LNCaP clone FGC (cell line): ENCODE results near the gene SUPT5H.

ENCODE experiments used
- DNase-seq: peaks from one replicate; pipeline ENCODE4 v3.0.0-alpha.2; 2011; ENCODE audit warnings: low read depth
- H3K4me3 ChIP-seq: 2 replicates; pipeline ENCODE4 v1.5.1; 2011; ENCODE audit warnings: mild to moderate bottlenecking, low read depth, low read length, control low read depth
- TF ChIP-seq, protein P1 (sequence below): IDR thresholded peaks from 2 replicates; pipeline ENCODE4 v1.5.1; 2012; ENCODE audit warnings: mild to moderate bottlenecking; ENCODE audit not compliant: control insufficient read depth, insufficient read depth; ENCODE audit errors: extremely low read depth

SUPT5H gene

DNA sequence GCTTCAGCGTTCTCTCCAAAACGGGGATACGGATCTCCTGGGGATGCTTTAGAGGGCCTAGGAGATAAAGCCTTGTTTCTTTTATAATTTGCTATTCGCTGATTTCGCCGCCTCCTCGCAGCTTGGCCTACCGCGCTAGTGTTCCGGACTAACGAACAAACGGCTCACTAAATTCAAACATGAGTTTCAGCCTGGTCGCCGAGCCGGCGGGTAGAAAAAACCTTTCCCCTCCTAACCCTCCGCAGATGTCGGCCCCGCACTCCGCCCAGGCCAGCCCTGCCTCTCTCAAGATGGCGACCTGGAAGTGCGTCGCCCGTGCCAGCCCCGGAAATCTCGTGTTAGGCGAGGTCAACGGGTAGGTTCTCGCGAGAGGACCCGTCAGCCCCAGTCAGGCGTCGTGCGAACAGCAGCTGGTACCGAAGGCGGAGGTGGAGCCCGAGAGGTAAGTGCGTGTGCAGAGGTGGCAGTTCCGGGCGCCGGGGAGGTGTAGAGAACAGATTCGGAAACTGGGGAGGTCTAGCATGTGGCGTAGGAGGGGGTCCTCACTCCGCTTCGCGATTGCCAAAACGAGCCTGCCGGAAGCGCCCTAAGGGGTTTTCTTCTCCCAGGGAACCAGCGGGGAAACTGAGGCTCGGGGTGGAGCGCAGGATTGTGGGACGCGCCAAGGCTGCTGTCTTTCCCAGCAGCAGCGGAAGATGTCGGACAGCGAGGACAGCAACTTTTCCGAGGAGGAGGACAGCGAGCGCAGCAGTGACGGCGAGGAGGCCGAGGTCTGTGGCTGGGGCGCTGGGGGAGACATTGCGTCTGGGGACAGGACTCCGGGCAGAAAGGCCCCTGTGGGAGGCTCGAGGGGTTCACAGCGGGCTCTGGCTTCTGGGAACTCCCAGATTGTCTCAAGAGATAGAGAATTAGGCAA, at the start of gene SUPT5H:
SUPT5H (plus strand) TSS at position 387 of the 916 bp plus-strand sequence; CDS start at position 696, 309 bp downstream.
- DNase-seq = peak; percentile 96
- TF ChIP-seq, protein P1, sequence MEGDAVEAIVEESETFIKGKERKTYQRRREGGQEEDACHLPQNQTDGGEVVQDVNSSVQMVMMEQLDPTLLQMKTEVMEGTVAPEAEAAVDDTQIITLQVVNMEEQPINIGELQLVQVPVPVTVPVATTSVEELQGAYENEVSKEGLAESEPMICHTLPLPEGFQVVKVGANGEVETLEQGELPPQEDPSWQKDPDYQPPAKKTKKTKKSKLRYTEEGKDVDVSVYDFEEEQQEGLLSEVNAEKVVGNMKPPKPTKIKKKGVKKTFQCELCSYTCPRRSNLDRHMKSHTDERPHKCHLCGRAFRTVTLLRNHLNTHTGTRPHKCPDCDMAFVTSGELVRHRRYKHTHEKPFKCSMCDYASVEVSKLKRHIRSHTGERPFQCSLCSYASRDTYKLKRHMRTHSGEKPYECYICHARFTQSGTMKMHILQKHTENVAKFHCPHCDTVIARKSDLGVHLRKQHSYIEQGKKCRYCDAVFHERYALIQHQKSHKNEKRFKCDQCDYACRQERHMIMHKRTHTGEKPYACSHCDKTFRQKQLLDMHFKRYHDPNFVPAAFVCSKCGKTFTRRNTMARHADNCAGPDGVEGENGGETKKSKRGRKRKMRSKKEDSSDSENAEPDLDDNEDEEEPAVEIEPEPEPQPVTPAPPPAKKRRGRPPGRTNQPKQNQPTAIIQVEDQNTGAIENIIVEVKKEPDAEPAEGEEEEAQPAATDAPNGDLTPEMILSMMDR = no peak
- peak within 1 kb of the TSS; percentile 80 for H3K4me3 ChIP-seq

DNA sequence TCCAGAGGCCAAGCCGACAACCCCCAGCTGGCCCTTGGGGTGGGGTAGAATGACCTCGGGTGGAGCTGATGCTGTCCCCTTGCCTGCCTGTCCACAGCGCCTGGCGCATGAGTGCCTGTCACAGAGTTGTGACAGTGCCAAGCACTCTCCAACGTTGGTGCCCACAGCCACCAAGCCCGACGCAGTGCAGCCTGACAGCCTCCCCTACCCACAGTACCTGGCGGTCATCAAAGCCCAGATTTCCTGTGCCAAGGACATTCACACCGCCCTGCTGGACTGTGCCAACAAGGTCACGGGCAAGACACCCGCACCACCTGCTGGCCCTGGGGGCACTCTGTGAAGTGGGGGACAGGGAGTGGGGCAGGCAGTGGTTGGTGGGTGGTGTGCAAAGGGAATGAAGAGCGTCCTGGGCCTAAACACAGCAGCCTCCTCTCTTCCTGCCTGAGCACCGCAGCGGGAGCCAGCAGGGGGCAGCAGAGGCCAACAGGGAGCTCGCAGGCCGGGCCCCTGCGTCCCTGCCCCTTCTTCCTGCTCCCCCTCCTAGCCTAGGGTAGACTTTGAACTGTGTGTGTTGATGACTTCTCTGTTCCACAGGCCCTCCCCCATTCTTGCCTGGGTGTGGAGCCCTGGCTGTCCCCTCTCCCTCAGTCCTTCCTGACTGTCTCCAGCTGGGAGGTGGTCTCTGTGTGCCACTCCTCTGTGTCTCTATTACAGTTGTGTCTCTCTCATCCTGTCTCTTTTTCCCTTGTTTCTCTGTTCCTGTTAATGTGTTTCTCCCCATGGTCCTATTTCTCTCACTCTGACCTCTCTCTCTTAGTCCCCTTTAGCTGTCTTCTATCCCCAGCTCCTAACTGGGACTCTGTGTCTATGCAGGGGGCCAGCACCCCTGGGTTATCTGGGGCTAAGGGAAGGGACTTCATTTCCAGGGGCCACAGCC, 47.8 kb upstream of the SUPT5H start:
- no peak for DNase-seq

DNA sequence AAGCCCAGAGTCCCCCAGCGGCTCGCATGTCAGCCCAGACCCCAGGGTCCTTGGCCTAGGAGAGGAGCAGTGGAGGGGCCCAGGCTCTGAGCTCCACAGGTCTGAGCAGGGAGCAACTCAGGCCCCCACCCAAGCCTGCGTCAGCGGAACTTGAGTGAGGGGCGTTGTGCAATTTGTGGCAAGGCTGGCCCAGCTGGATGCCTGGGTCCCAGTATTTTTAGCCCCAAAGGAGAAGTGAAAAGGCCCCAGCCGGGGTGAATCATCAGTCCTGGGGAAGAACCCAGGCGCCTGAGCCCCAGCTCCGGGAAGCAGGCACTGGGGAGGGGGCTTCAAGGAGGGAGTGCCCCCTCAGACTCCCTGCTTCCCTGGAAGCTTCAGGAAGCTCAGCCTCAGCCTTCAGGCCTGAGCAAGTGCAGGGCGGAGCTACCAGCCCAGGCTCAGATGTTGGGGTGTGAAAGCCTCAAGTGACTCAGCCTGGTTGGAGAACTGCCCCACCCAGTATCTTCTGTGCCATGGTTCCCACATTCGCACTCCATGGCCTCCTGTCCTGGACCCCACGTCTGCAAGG, 47.0 kb upstream of the SUPT5H start:
- H3K4me3 ChIP-seq = no peak overlapping the region
- DNase-seq = no peak
- TF ChIP-seq, protein P1 = no peak

More for the DNA sequence above, 47.8 kb upstream of the SUPT5H start:
- TF ChIP-seq, protein P1 = peak; percentile 90
- no peak overlapping the region for H3K4me3 ChIP-seq

DNA sequence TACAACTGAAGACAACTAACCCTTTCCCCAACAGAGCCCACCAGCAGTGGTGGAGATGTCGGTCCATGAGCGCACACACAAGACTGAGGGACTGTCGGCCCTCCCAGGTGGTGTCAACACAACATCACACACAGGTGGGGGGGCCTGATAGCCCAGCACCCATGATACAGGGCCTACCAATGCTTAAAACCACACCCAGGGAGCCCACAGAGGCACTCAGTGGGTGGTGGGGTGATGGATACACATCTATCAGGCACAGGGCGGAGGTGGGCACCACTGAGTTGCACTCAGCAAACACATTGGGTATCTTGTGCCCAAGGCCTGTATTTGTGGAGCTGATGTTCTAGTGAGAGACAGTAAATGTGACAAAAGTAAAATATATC, 45.7 kb upstream of the SUPT5H start:
- TF ChIP-seq, protein P1 = no peak
- no peak overlapping the region for H3K4me3 ChIP-seq
- no peak for DNase-seq

DNA sequence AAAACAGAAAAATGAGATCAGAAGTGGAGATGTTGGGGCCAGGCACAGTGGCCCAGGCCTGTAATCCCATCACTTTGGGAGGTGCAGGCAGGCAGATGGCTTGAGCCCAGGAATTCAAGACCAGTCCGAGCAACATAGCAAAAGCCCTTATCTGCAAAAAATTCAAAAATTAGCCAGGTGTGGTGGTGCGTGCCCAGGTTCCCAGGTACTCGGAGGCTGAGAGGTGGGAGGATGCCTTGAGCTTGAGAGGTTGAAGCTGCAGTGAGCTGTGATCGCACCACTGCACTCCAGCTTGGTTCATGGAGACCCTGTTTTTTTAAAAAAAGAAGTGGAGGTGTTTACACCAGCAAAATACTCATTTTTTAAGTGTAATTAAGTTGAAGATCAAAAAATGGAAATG, 45.3 kb upstream of the SUPT5H start:
- DNase-seq = no peak
- no peak overlapping the region for H3K4me3 ChIP-seq

DNA sequence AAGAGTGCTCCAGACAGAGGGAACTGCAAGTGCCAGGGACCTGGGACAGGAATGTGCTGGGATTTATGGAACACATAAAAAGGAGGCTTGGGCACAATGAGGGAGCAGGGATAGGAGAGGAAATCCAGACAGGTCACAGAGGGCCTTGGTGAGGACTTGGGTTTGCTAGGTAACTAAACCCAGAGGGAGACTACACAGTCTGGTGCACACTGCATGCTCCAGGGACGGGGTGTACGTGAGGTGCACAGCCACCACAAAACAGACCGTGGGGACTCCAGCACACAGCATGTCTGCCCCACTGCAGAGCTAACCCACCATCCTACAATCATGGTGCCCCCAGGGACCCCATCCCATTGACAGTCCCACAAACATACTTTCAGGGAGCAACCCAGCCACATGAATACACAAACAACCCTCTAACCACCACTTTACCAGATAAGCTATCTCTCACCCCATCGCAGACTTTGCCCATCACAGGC, 44.3 kb upstream of the SUPT5H start:
- TF ChIP-seq, protein P1 = no peak
- no peak overlapping the region for H3K4me3 ChIP-seq
- DNase-seq = no peak

More for the DNA sequence above, 45.3 kb upstream of the SUPT5H start:
- TF ChIP-seq, protein P1 = no peak
